ENCODE results near the gene ANO7.

Gene ANO7

DNA sequence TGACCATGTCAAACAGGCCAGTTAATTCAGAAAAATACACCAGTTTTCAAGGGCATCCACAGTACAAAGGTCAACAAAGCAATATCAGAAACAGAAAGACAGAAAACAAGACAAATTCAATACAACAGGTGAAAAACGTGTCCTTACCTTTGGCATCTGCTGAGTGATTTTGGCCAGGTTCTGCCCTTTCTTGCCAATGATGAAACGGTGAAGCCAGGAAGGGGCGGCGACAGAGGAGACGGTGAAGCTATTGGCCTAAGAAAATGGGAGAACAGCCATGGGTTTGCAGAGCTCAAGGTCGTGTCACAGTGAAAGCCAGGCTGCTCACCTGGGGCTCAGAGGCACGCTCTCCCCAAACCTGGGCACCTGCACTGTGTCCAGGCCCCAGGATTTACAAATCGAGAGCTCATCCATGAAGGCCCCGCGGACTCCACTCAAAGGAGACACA is 66.5 kb downstream of the ANO7 start:
- H3F3A ChIP-seq (ENCODE audit: insufficient read depth, low read length): no peaks in the 10 kb centered on the region
- peaks cover 6% of the 10 kb centered on the region; the same call in 1 of the 2 replicates for H3K36me3 ChIP-seq (replicated peaks; ENCODE audit: insufficient read depth, low read length)
- H3K27ac ChIP-seq (ENCODE audit: low read length): no peak overlapping the region
- DNase-seq: no peak
- H3K4me3 ChIP-seq (ENCODE audit: low read length): no peak overlapping the region
- H3K9me2 ChIP-seq (replicated peaks; ENCODE audit: insufficient read depth, low read length): no peaks in the 10 kb centered on the region
- H3K4me1 ChIP-seq (ENCODE audit: low read length): no peaks in the 10 kb centered on the region
- H3K4me2 ChIP-seq (ENCODE audit: low read depth, low read length): no peak overlapping the region
- H3K79me2 ChIP-seq (ENCODE audit: low read length): peaks cover 50% of the 10 kb centered on the region
- TF ChIP-seq CTCF (IDR thresholded peaks at IDR 0.05; ENCODE audit: low read length) (no peak), EZH2phosphoT487 (IDR thresholded peaks at IDR 0.05; ENCODE audit: low read length) (no peak), EZH2 (optimal IDR thresholded peaks at IDR 0.05; ENCODE audit: low read depth, low read length) (no peak)
- H2AFZ ChIP-seq (ENCODE audit: low read length): no peak overlapping the region
- no peaks in the 10 kb centered on the region for H3K9me3 ChIP-seq (replicated peaks; ENCODE audit: insufficient read depth, low read length)
- no peaks in the 10 kb centered on the region for H3K27me3 ChIP-seq (replicated peaks; ENCODE audit: insufficient read depth, low read length)
- no peaks in the 10 kb centered on the region for H4K20me1 ChIP-seq (ENCODE audit: insufficient read depth, low read length)
- H3K9ac ChIP-seq (ENCODE audit: low read length): no peak overlapping the region

GRCh38 chr2:241255542-241256167 is 67.2 kb downstream of the ANO7 start:
- Histone ChIP-seq H3K27ac (ENCODE audit: low read length) (no peak overlapping the region), H2AFZ (ENCODE audit: low read length) (no peak overlapping the region), H3K9me2 (replicated peaks; ENCODE audit: insufficient read depth, low read length) (no peaks in the 10 kb centered on the region), H3K4me3 (ENCODE audit: low read length) (no peak overlapping the region), H4K20me1 (ENCODE audit: insufficient read depth, low read length) (no peaks in the 10 kb centered on the region), H3F3A (ENCODE audit: insufficient read depth, low read length) (no peaks in the 10 kb centered on the region), H3K27me3 (replicated peaks; ENCODE audit: insufficient read depth, low read length) (no peaks in the 10 kb centered on the region), H3K79me2 (ENCODE audit: low read length) (peaks cover 56% of the 10 kb centered on the region), H3K4me1 (ENCODE audit: low read length) (no peaks in the 10 kb centered on the region), H3K9me3 (replicated peaks; ENCODE audit: insufficient read depth, low read length) (no peaks in the 10 kb centered on the region), H3K4me2 (ENCODE audit: low read depth, low read length) (no peak overlapping the region), H3K9ac (ENCODE audit: low read length) (no peak overlapping the region), H3K36me3 (replicated peaks; ENCODE audit: insufficient read depth, low read length) (peaks cover 6% of the 10 kb centered on the region; the same call in 1 of the 2 replicates)
- DNase-seq: no peak
- TF ChIP-seq CTCF (IDR thresholded peaks at IDR 0.05; ENCODE audit: low read length): no peak
- no peak for TF ChIP-seq EZH2 (optimal IDR thresholded peaks at IDR 0.05; ENCODE audit: low read depth, low read length)
- TF ChIP-seq EZH2phosphoT487 (IDR thresholded peaks at IDR 0.05; ENCODE audit: low read length): no peak

- H3K27me3 ChIP-seq (replicated peaks; ENCODE audit: insufficient read depth, low read length): no peaks in the 10 kb centered on the region
- no peak overlapping the region for H3K4me2 ChIP-seq (ENCODE audit: low read depth, low read length)
- H3K27ac ChIP-seq (ENCODE audit: low read length): no peak overlapping the region
- no peak overlapping the region for H2AFZ ChIP-seq (ENCODE audit: low read length)
- H3K36me3 ChIP-seq (replicated peaks; ENCODE audit: insufficient read depth, low read length): peaks cover 6% of the 10 kb centered on the region; the same call in 1 of the 2 replicates
- H4K20me1 ChIP-seq (ENCODE audit: insufficient read depth, low read length): no peaks in the 10 kb centered on the region
- no peaks in the 10 kb centered on the region for H3K9me2 ChIP-seq (replicated peaks; ENCODE audit: insufficient read depth, low read length)
- H3K9ac ChIP-seq (ENCODE audit: low read length): no peak overlapping the region
- H3K79me2 ChIP-seq (ENCODE audit: low read length): peaks cover 58% of the 10 kb centered on the region
- no peak for DNase-seq
- no peaks in the 10 kb centered on the region for H3F3A ChIP-seq (ENCODE audit: insufficient read depth, low read length)
- H3K9me3 ChIP-seq (replicated peaks; ENCODE audit: insufficient read depth, low read length): no peaks in the 10 kb centered on the region
- TF ChIP-seq CTCF (IDR thresholded peaks at IDR 0.05; ENCODE audit: low read length): no peak
- TF ChIP-seq EZH2phosphoT487 (IDR thresholded peaks at IDR 0.05; ENCODE audit: low read length): no peak
- no peak for TF ChIP-seq EZH2 (optimal IDR thresholded peaks at IDR 0.05; ENCODE audit: low read depth, low read length)
- H3K4me3 ChIP-seq (ENCODE audit: low read length): no peak overlapping the region
- H3K4me1 ChIP-seq (ENCODE audit: low read length): no peaks in the 10 kb centered on the region
These were observed 67.7 kb downstream of the ANO7 start for GRCh38 chr2:241256168-241256545.

Measured in MM.1S (cell line).